Chondrocyte (in vitro differentiated cells): Measurements from ENCODE around the gene ZNF302. TPM values are rescaled to one million over a fixed set of nuclear protein-coding genes. Genes with fewer than 3 reads are reported as not detected.

ENCODE experiments used
- DNase-seq: peaks from one replicate; pipeline ENCODE4 v3.0.0; 2021; ENCODE audit warnings: mixed read lengths, low spot score
- H3K27ac Mint-ChIP-seq: one replicate; pipeline ENCODE4 v1.8.0; 2021; ENCODE audit warnings: mild to moderate bottlenecking, moderate library complexity, mixed read lengths; ENCODE audit not compliant: unreplicated experiment
- H3K27me3 Mint-ChIP-seq: 2 replicates; pipeline ENCODE4 v1.8.0; 2021; ENCODE audit warnings: low read depth, mixed read lengths
- H3K36me3 Mint-ChIP-seq: 2 replicates; pipeline ENCODE4 v1.8.0; 2021; ENCODE audit warnings: low read depth, mixed read lengths
- H3K4me1 Mint-ChIP-seq: 2 replicates; pipeline ENCODE4 v1.8.0; 2021; ENCODE audit warnings: low read depth, mild to moderate bottlenecking, mixed read lengths
- H3K4me3 Mint-ChIP-seq: one replicate; pipeline ENCODE4 v1.8.0; 2021; ENCODE audit warnings: mild to moderate bottlenecking, moderate library complexity, mixed read lengths; ENCODE audit not compliant: unreplicated experiment
- H3K9me3 Mint-ChIP-seq: 2 replicates; pipeline ENCODE4 v1.8.0; 2021; ENCODE audit warnings: low read depth, mixed read lengths
- long read RNA-seq: library from polyadenylated mRNA; stranded (forward); transcript quantifications from one replicate; pipeline ENCODE4 v2.0.0, GENCODE V29; 2021
- total RNA-seq: library from RNA; stranded (reverse); gene quantifications from 3 replicates; pipeline ENCODE4 v1.2.1, GENCODE V29; 2021
- TF ChIP-seq, protein P1 (sequence below): fragments of 200-600 bp; sonication (generic); IDR thresholded peaks from 2 replicates; pipeline ENCODE4 v1.5.0; 2021; ENCODE audit warnings: antibody characterized with exemption, mild to moderate bottlenecking, moderate library complexity

Gene ZNF302
- 19.5 to 32.4 TPM (median 23.3 TPM) in 3 replicates for total RNA-seq
- long read RNA-seq, transcript ZNF302-201 (5 exons, 2,590 nt) = major isoform, 14 of 55 reads
- long read RNA-seq, transcript ZNF302-203 (5 exons, 2,600 nt) = minor isoform, 11 of 55 reads
- long read RNA-seq, transcript ZNF302-206 (5 exons, 2,849 nt) = minor isoform, 6 of 55 reads
- long read RNA-seq, partial matches to known transcripts = 9 of 55 reads
- long read RNA-seq, other reads (novel, unspliced or antisense) = 13 of 55 reads

GRCh38 chr19:34677386-34678084 lies at the start of gene ZNF302:
TSS of gene ZNF302 (plus strand) at chr19:34677678. CDS start at chr19:34678805, 1,127 bp downstream.
- Mint-ChIP-seq H3K9me3 (peaks cover 39% of the 10 kb centered on the region), H3K4me3 (peak within 1 kb of the TSS; percentile 85)
- TF ChIP-seq, protein P1, sequence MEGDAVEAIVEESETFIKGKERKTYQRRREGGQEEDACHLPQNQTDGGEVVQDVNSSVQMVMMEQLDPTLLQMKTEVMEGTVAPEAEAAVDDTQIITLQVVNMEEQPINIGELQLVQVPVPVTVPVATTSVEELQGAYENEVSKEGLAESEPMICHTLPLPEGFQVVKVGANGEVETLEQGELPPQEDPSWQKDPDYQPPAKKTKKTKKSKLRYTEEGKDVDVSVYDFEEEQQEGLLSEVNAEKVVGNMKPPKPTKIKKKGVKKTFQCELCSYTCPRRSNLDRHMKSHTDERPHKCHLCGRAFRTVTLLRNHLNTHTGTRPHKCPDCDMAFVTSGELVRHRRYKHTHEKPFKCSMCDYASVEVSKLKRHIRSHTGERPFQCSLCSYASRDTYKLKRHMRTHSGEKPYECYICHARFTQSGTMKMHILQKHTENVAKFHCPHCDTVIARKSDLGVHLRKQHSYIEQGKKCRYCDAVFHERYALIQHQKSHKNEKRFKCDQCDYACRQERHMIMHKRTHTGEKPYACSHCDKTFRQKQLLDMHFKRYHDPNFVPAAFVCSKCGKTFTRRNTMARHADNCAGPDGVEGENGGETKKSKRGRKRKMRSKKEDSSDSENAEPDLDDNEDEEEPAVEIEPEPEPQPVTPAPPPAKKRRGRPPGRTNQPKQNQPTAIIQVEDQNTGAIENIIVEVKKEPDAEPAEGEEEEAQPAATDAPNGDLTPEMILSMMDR = peak; percentile 4

DNA sequence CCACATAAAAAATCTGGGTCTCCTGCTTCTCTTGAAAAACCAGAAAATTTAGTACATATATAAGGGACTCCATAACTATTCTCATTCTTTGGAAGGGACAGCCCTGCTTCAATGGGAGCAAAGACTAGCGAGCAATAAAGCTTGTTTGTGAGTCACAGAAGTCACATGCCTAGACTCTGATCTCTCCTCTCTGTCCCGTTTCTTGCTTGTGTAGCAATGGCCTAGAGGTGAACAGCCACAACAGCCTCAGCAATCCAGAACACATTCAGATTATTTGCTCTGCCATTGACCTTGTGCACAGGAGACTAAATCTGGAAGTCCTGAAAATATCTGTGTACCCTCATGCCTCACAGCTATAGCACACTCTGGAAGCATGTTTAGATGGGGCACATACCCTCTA lies 43.7 kb upstream of the ZNF302 start:
- H3K4me3 Mint-ChIP-seq = no peak overlapping the region
- H3K36me3 Mint-ChIP-seq = peaks cover 4% of the 10 kb centered on the region
- H3K4me1 Mint-ChIP-seq = no peaks in the 10 kb centered on the region
- H3K9me3 Mint-ChIP-seq = peaks cover 23% of the 10 kb centered on the region
- no peaks in the 10 kb centered on the region for H3K27me3 Mint-ChIP-seq
- DNase-seq = no peak
- no peak overlapping the region for H3K27ac Mint-ChIP-seq
- TF ChIP-seq, protein P1 = no peak

More at GRCh38 chr19:34677386-34678084, at the start of gene ZNF302:
- peaks cover 41% of the 10 kb centered on the region for H3K36me3 Mint-ChIP-seq
- peak within 1 kb of the TSS; percentile 97 for H3K27ac Mint-ChIP-seq
- peaks cover 29% of the 10 kb centered on the region for H3K4me1 Mint-ChIP-seq
- H3K27me3 Mint-ChIP-seq = no peaks in the 10 kb centered on the region
- DNase-seq = peak; percentile 98

DNA sequence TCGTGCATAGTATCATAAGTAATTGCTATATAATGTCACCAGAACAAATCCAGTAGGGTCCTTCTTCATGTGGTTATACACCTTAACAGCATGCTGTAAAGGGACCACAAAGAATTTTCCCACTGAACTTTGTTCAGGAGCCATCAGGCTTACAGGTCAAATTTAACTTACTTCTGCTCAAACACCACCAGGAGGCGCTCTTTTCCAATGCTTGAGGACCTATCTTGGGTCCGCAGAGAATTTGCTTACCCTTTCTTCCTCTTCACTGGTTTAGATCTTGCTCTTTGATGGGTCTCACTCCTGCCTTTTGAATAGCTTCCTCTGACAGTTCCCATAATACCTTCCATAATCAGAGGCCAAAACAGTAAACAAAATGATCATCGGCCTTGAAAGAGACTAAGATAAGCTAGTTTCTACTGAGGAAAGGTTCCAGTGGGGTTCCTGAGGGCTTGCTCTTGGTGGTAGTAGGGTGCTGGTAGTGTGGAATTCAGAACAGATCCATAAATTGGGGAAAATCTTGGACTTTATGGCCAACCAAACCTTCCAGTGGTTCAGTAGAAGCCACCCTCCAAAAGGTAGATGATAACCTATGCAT lies 37.9 kb upstream of the ZNF302 start:
- Mint-ChIP-seq H3K27me3 (no peaks in the 10 kb centered on the region), H3K4me3 (no peak overlapping the region), H3K27ac (no peak overlapping the region), H3K36me3 (peaks cover 4% of the 10 kb centered on the region), H3K4me1 (no peaks in the 10 kb centered on the region), H3K9me3 (peaks cover 12% of the 10 kb centered on the region)
- TF ChIP-seq, protein P1 = peak; percentile 74
- DNase-seq = no peak

DNA sequence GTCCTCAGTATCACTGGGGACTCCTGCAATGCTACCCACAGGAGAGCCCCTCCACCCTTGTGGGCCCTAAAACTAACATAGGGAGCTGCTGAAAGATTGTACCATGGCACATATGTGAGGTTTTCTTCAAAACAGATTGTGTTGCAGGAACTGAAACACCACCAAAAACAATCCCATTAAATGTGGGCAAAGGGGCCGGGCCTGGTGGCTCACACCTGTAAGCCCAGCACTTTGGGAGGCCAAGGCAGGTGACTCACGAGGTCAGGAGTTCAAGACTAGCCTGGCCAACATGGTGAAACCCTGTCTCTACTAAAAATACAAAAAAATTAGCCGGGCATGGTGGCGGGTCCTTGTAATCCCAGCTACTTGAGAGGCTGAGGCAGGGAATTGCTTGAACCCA lies 35.2 kb upstream of the ZNF302 start:
- no peaks in the 10 kb centered on the region for H3K27me3 Mint-ChIP-seq
- no peak overlapping the region for H3K27ac Mint-ChIP-seq
- TF ChIP-seq, protein P1 = no peak
- H3K9me3 Mint-ChIP-seq = no peaks in the 10 kb centered on the region
- no peaks in the 10 kb centered on the region for H3K36me3 Mint-ChIP-seq
- no peaks in the 10 kb centered on the region for H3K4me1 Mint-ChIP-seq
- H3K4me3 Mint-ChIP-seq = no peak overlapping the region
- no peak for DNase-seq

DNA sequence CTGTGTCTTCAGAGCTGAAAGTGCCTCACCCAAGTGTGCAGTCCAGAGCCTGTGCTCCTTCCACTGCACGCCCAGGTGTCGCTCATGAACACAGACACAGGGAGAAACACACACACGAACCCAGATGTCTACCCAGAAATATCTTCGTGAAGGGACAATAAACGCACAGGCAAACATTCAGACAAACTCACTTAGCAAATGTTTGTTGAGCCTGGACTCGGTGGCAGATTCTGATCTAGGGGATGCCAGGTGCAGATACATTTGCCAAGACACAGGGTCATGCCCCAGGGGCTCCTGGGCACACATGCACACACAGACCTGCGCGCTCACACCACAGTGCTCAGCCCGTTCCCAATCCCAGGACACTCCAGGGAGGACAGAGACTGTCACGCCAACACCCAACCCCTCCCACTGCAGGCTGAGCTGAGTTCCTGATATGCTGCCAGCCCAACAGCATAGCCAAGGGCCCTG lies 32.5 kb upstream of the ZNF302 start:
- Mint-ChIP-seq H3K4me3 (no peak overlapping the region), H3K36me3 (no peaks in the 10 kb centered on the region), H3K4me1 (no peaks in the 10 kb centered on the region), H3K27me3 (no peaks in the 10 kb centered on the region), H3K9me3 (no peaks in the 10 kb centered on the region), H3K27ac (no peak overlapping the region)
- no peak for DNase-seq
- TF ChIP-seq, protein P1 = no peak
